GM12891 (cell line): Measurements from ENCODE around the gene NEDD4L.

Experiments
- DNase-seq: peaks from one replicate; pipeline ENCODE4 v3.0.0; 2011; ENCODE audit warnings: low spot score; ENCODE audit not compliant: insufficient read length
- FAIRE-seq: peaks from 2 replicates; lab custom pipeline; 2011; peaks lifted over from hg19 to GRCh38; lab: Jason Lieb, UNC
- PAX5 ChIP-seq: IDR thresholded peaks from 2 replicates; pipeline ENCODE4 v1.6.1; 2011; ENCODE audit warnings: low read length, moderate library complexity, mild to moderate bottlenecking; ENCODE audit not compliant: insufficient read depth, severe bottlenecking
- POLR2A ChIP-seq: IDR thresholded peaks from 2 replicates; pipeline ENCODE4 v1.6.1; 2011; ENCODE audit warnings: low read depth, low read length, control low read depth
- POLR2AphosphoS5 ChIP-seq: IDR thresholded peaks from 2 replicates; pipeline ENCODE4 v1.6.1; 2011; ENCODE audit warnings: low read depth, low read length, control low read depth
- POU2F2 ChIP-seq: IDR thresholded peaks from 2 replicates; pipeline ENCODE4 v1.6.1; 2011; ENCODE audit warnings: low read depth, mild to moderate bottlenecking, control low read depth, low read length, moderate library complexity
- SPI1 ChIP-seq: IDR thresholded peaks from 2 replicates; pipeline ENCODE4 v1.6.1; 2011; ENCODE audit warnings: low read depth, low read length, control low read depth
- TAF1 ChIP-seq: IDR thresholded peaks from 2 replicates; pipeline ENCODE4 v1.6.1; 2011; ENCODE audit warnings: low read depth, low read length, control low read depth

Gene NEDD4L

DNA sequence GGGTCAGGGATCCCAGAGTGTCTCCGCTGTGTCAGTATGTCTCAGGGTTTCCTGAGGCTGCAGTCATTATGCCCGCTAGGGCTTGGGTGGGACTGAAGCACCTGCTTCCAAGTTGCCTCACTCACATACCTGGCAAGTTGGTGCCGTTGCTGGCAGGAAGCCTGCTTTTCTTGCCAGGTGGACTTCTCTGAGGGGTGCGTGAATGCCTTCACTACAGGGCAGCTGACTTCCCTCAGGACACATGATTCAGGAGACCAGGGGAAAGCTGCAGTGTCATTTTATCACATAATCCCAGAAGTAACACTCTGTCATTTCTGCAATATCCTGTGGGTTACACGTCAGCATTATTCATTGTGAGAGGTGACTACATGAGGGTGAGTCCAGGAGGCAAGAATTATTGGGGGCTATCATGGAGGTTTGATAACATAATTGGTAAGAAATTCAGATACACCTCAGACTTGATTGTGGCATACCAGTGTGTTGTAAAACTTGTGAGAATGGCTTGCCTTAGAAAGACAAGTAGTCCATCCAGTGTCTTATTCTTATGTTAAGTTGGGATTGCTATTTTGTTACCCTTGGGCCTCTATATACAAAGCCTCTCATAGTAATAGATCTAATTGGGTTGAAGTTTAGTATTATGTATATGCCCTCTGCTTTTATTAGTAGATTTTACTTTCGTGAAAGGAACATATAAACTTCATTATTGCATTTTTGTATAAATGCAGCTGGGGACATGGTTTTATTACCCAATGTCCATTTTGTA, 44.1 kb downstream of the NEDD4L start:
- DNase-seq = no peak
- no peak for TF ChIP-seq POLR2AphosphoS5
- no peak for TF ChIP-seq POLR2A
- no peak for TF ChIP-seq SPI1
- no peak for TF ChIP-seq TAF1
- no peak for TF ChIP-seq POU2F2
- FAIRE-seq = peak; percentile 63

DNA sequence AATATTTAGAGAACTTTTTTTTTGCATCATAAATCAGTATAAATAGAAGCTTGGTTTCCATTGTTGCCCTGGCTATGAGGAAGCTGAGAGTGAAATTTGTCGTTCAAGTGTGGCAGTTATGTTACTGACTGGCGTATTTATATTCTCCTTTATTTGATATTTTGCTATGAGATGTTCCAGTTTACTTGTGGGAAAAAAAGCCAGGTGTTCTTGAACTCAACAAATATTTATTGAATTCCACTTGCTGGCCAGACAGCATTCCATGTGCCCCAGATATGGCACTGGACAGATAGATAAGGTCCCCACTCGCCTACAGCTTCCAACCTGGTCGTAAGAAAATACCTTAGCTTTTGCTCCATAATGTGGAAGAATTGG, 44.7 kb downstream of the NEDD4L start:
- DNase-seq = no peak

DNA sequence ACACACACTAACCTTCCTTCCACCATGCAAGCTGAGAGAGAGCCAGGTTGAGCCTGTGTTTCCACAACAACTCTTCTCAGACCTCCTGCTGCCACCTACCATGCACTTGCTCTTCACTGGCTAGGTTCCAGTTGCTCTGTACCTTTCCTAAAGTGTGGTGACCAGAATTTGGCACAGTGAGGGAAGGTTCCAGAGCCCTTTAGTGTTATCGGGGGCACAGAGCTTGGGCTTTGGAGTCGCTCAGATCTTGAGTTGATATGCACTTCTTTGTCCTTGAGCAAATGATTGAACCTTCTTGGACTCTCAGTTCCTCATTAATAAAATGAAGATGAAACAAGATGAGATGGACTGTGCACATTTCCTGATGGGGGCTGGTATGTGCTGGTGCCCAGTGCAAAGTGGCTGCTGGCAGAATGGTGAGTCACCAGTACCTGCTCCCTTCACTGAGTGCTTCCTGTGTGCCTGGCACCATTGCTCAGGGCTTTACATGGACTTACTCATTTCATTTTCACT, 47.1 kb downstream of the NEDD4L start:
- FAIRE-seq (peak; percentile 96), DNase-seq (peak; percentile 21)
- TF ChIP-seq SPI1 = peak; percentile 95
- no peak for TF ChIP-seq PAX5

More for the DNA sequence above, 44.7 kb downstream of the NEDD4L start:
- TF ChIP-seq POU2F2 = no peak
- TF ChIP-seq TAF1 = no peak
- no peak for TF ChIP-seq SPI1
- TF ChIP-seq POLR2AphosphoS5 = no peak
- TF ChIP-seq POLR2A = no peak
- no peak for TF ChIP-seq PAX5
- no peak for FAIRE-seq

DNA sequence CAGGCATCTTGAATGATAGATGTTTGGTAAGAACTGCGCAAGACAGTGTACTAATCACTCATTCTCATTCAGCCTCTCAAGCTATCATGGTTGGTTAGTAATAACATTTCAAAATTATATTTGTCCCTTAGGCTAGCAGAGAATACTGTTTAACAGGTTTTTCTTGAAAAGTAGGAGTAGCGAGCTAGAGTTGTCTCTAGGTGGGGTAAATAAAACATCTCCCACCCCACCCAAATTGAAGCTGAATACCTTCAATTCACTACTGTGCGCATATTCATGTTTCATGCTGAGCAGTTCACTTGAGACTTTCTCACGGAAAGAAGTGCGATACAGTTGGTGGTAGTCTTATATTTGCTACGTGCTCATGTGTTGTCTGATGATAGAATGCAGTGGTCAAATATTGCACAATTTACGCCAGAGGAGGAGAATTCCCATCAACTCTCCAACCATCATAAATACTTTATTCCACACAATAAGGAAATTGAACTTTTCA, 49.3 kb downstream of the NEDD4L start:
- TF ChIP-seq TAF1 (no peak), PAX5 (no peak), POLR2A (no peak), POLR2AphosphoS5 (no peak), POU2F2 (no peak), SPI1 (no peak)
- DNase-seq (no peak), FAIRE-seq (peak; percentile 35)

DNA sequence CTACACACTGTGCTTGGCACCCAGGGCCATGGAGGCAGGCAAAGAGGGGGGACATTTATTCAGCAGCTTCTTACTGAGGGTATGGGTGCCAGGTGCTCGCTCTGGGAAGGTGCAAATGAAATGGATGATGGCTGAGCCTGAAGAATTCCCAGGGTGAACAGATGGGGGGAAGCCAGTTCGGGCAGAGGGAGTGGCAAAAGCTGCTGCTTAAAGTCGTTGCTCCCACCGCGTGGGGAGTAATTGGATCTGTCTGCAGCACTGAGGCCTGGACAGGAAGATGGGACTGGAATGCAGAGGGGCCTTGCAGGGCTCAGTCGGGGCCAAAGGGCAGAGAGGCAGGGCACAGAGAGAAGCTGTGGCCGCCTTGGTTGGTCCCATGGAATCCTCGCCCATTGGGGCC, 51.2 kb downstream of the NEDD4L start:
- no peak for FAIRE-seq
- DNase-seq = no peak
- TF ChIP-seq POLR2A (no peak), SPI1 (no peak), POU2F2 (no peak), TAF1 (no peak), POLR2AphosphoS5 (no peak), PAX5 (no peak)

DNA sequence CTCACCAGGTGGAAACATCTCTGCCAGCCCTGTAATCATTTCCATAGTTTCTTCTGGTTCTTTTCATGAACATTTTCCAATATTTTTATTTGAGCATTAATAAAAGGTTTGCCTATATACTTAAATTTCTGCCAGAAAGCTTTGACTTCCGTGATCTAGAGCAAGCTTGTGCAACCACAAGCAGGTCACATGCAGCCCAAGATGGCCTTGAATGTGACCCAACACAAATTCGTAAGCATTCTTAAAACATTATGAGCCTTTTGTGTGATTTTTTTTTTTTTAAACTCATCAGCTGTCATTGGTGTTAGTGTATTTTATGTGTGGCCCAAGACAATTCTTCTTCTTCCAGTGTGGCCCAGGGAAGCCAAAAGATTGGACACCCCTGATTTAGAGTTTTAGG, 51.6 kb downstream of the NEDD4L start:
- DNase-seq (no peak), FAIRE-seq (no peak)
- no peak for TF ChIP-seq POLR2AphosphoS5
- TF ChIP-seq POU2F2 = no peak
- no peak for TF ChIP-seq POLR2A
- no peak for TF ChIP-seq PAX5
- TF ChIP-seq TAF1 = no peak
- no peak for TF ChIP-seq SPI1

DNA sequence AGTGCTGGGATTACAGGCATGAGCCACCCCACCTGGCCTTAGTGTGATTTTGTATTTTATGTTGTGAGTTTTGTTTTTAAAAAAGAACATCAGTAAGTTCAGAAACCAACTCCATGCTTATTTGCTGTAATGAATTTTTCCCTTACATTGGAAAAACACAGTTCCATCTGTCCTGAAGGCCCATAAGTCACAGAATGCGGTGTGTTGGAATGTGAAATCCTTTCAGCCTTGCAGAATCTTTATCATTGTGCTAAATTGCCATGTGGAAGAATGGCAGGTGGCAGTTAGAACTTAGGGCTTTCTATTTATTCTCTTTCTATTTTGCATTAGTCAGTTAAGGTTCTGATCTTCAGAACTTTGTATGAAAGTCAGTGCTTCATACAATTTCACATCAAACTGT, 52.6 kb downstream of the NEDD4L start:
- TF ChIP-seq POLR2A (no peak), POU2F2 (no peak), POLR2AphosphoS5 (no peak), PAX5 (no peak), TAF1 (no peak), SPI1 (no peak)
- FAIRE-seq (no peak), DNase-seq (no peak)

DNA sequence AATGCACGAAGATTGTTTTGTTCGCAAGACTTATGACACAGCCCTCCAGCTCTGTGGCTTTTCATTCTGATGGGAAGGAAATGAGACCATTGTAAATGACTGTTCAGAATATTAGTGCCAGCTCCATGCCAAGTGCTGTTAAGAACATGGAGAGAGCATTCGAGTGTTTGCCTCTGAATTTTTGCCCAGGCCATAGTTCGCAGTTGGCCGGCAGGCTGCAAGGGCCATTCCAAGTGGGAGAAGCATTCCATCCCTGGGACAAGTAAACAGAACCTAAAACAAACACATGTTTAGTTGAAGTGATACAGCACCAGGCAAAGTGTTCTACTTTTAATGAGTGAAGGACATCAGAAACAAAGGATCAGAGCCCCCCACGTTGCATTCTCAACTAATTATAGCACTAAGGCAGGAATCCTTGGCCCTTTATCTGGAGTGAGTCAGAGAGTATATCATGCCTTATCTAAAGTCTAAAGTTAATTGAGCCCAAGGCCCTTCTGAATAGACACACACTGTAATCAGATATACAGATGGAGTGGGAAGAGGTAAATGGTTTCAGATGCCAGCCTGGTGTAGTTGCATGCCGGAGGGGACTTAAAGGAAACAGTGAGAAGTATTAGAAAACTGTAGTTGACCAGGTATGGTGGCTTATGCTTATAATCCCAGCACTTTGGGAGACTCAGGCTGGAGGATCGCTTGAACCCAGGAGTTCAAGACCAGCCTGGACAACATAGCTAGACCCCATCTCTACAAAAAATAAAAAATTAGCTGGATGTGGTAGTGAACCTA, 53.3 kb downstream of the NEDD4L start:
- TF ChIP-seq SPI1 (no peak), POLR2A (no peak), TAF1 (no peak), PAX5 (no peak), POU2F2 (no peak), POLR2AphosphoS5 (no peak)
- FAIRE-seq (peak; percentile 82), DNase-seq (no peak)

DNA sequence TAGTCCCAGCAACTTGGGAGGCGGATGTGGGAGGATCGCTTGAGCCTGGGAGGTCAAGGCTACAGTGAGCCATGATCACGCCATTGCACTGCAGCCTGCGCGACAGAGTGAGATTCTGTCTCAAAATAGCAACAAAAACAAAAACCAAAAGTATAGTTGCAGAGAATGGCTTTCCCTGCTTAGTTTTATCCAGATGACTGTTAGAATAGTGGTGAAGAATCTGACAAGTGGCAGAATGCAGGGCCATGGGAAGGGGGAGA, 53.8 kb downstream of the NEDD4L start:
- FAIRE-seq = peak; percentile 87
- TF ChIP-seq TAF1 = no peak
- TF ChIP-seq POLR2AphosphoS5 = no peak
- no peak for TF ChIP-seq PAX5
- no peak for DNase-seq

DNA sequence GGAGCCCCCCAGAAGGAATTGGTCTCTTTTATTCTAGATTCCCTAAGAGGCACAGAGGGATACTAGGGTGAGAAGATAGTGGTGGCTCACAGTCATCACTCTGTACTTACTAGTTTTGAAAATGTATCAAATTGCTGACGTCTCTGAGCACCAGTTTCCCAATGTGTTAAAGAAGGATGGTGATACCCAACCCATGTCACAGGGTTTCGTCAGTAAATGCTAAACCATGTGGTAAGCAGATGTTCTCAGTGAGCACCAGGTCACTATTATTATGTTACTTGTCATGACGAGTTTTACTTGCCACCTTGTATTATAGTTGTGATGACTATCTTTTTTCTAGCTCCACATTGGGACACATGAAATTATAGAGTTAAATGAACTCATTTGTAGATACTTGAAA, 54.7 kb downstream of the NEDD4L start:
- FAIRE-seq = peak; percentile 69
- no peak for DNase-seq
- no peak for TF ChIP-seq POU2F2
- no peak for TF ChIP-seq PAX5
- no peak for TF ChIP-seq SPI1
- TF ChIP-seq POLR2AphosphoS5 = no peak
- TF ChIP-seq POLR2A = no peak
- no peak for TF ChIP-seq TAF1
